ENCODE measurements around the gene CNTNAP2.

- TF ChIP-seq CTCF (IDR thresholded peaks at IDR 0.05): no peak
- TF ChIP-seq POLR2AphosphoS5 (IDR thresholded peaks at IDR 0.05; ENCODE audit: insufficient read depth in 1 of 2, low read depth in 1 of 2): no peak
Measured at GRCh38 chr7:146345251-146345650, 228.7 kb downstream of the CNTNAP2 start.
